Kidney capillary endothelial cell (primary cell): ENCODE measurements around the gene SERPINA12.
A peak's percentile ranks its signal among the peaks of the same experiment; 100 is the strongest.
"Not testable (repeated sequence)": the region's sequence is repeated elsewhere in the genome, so short reads cannot be mapped to it uniquely, and the experiment has no call there.

Experiments
- DNase-seq: peaks from one replicate; pipeline ENCODE4 v3.0.0-alpha.2; 2018; ENCODE audit warnings: low spot score

Gene SERPINA12

GRCh38 chr14:94491511-94491910 is 17.8 kb downstream of the SERPINA12 start:
- DNase-seq: no peak

DNA sequence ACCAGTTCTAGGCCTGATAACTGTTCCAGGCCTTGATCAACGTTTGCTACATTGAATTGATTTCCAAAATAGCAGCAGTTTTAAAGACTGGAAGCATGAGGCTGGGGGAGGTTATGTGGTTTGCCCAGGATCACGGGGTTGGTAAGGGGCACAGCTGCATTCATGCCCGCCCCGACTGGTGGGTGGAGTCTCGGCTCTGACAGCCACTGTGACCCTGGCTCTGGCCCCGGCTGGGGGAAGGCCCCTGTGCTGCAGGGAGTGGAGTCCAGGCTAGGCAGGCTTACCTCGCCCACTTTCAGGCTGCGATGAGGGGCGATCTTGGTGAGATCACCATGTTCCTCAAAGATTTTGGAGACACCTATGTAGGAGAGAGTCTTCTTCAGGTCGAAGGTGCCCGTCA is 19.9 kb downstream of the SERPINA12 start:
- no peak for DNase-seq

DNA sequence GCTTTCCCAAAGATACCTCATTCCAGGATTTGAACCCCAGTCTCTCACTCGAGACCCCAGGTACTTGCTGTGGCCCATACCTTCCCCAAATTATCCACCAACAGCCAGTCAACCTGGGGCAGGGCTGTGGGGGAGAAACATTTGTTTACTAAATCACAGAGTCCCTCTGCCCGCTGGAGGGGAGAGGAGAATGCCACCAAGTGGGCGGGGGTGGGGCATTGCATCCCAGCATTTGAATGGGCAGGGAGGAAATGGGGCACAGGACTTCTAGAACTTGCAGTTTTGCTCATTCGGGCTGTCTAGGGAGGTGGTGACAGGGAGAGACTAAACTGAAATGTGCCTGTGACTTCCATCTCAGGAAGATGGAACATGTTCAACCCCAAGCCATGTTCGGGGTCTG is 22.4 kb downstream of the SERPINA12 start:
- no peak for DNase-seq

DNA sequence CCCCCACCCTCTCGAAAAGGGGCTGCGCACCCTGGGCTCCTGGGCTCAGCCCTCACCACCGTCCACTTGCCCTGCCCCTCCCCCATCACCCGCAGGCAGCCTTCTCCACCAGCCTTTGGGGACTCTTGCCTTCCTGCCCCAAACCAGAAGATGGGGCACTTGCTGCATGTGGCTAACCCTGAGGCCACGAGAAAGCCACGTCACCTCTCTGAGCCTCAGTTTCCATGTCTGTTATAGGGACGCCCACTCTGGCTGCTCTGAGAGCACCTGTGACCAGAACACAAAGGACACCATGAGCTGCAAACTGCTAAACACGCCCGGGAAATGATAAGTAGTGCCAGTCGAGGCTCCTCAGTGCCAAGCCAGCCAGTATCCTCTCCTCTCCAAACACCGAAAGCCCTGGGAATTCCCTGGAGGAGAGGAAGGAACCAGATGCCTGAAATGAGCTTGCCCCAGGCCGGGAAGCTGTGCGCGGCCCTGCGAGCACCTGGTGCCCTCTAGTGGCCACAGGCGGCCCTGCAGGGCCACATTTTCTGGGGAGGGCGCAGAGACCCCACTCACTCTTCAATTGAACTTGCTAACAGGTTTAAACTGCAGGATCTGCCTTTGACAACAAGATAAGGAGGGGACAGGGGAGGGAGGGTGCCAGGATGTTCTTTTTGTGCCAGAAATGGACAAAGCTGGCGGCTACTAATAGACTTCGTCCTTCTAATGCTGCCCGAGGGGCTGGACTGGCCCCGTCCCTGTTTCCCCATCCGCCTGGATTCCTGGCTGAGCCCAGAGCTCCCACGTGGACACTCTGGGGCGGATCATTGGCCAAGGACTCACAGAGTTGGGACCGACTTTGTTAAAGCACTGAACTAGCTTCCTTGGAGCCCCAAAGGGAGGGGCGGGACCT is 23.1 kb downstream of the SERPINA12 start:
- DNase-seq: peak; percentile 36

- DNase-seq: no peak
Measured at GRCh38 chr14:94484481-94484880, 24.8 kb downstream of the SERPINA12 start.

GRCh38 chr14:94483729-94484275 is 25.5 kb downstream of the SERPINA12 start:
- no peak for DNase-seq

DNA sequence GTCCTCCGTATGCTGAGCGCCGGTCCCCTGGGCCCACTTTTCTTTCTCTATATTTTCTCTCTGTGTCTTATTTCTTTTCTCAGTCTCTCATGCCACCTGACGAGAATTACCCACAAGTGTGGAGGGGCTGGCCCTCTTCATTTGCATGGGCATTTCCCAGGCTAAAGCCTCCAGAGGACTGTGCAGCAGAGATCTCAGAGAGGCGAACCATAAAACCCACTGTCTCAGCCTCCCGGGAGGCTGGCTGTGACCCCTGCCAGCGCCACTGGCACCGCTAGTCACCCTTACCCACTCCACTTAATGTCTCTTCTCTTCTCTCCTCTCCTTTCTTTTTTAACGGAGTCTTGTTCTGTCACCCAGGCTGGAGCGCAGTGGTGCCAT is 26.2 kb downstream of the SERPINA12 start:
- no peak for DNase-seq

DNA sequence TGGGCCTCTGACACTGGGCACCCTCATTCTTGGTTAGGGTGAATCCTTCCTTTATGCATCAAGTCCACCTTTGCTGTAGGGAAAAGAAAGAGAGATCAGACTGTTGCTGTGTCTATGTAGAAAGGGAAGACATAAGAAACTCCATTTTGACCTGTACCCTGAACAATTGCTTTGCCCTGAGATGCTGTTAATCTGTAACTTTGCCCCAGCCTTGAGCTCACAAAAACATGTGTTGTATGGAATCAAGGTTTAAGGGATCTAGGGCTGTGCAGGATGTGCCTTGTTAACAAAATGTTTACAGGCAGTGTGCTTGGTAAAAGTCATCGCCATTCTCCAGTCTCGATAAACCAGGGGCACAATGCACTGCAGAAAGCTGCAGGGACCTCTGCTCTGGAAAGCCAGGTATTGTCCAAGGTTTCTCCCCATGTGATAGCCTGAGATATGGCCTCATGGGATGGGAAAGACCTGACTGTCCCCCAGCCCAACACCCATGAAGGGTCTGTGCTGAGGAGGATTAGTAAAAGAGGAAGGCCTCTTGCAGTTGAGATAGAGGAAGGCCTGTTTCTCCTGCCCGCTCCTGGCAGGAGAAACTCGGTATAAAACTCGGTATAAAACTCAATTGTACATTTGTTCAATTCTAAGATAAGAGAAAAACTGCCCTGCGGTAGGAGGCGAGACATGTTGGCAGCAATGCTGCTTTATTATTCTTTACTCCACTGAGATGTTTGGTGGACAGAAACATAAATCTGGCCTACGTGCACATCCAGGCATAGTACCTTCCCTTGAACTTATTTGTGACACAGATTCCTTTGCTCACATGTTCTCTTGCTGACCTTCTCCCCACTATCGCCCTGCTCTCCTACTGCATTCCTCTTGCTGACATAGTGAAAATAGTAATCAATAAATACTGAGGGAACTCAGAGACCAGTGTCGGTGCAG is 26.9 kb downstream of the SERPINA12 start:
- not testable (repeated sequence) for DNase-seq

- DNase-seq: no peak
Measured at GRCh38 chr14:94481468-94482131, 27.7 kb downstream of the SERPINA12 start.

- DNase-seq: no peak
Measured at GRCh38 chr14:94480809-94481208, 28.5 kb downstream of the SERPINA12 start.

GRCh38 chr14:94478420-94478819 is 30.8 kb downstream of the SERPINA12 start:
- DNase-seq: no peak

- DNase-seq: no peak
Measured at GRCh38 chr14:94476023-94476422, 33.2 kb downstream of the SERPINA12 start, which contains the start of gene SERPINA9. Gene SERPINA9, minus strand, starts transcription at chr14:94476197. Its CDS starts 6,357 bp downstream, at chr14:94469840.

DNA sequence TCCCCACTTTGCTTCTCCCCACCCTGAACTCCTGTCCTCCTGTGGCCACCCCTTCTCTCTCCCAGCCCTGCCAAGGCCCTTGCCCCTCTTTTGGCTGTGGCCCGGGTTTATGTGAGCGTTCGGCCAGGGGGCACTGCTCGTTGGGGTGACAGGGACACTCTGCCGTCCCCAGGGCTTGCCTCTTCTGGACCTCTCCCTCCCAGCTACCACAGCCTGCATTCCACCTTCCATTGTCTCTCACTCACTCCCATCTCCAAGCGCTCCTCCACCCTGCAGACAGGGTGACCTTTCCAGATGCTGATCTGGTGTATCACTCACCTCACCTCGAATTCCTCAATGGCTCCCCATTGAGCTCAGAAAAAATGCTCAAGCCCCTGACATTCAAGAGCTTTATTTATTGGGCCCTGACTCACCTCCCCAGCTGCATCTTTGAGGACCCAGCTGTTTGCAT is 34.7 kb downstream of the SERPINA12 start:
- no peak for DNase-seq

DNA sequence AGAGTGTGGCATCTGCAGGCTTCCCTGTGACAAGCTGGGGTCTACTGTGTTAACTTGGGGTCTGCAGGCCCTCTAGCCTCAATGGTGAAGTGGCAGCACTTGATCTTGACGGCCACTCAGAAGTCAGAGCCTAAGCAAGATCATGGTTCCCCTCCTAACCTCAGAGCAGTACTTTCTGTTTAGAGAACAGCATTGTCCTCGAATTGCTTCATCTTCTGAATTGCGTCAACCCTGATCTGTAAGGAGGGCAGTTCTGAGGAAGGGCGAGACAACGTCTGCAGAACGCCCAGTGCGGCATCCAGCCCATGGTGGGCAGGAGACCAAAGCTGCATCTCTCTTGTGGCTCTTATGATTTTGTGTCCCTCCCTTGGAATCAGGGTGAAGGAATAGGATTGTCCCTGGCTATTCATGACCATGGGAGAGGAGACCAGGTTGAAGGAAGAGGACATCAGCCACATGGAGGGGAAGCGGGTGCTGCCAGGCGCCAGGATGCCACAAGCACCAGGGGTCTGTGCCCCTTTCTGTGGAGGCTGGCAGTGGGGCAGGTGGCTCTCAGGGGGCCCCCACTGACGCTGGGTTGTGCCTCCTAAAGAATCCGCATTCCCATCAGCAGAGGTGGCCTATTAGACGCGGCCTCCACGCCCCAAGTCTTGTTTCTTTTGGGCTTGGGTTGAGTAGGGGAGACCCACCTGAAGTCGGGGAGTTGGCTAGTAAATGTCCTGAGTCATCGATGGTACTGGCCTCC is 35.4 kb downstream of the SERPINA12 start:
- no peak for DNase-seq

- DNase-seq: no peak
Measured at GRCh38 chr14:94472842-94473241, 36.4 kb downstream of the SERPINA12 start.

GRCh38 chr14:94471045-94471444 is 38.2 kb downstream of the SERPINA12 start:
- DNase-seq: no peak

GRCh38 chr14:94470311-94470710 is 39.0 kb downstream of the SERPINA12 start:
- DNase-seq: no peak

DNA sequence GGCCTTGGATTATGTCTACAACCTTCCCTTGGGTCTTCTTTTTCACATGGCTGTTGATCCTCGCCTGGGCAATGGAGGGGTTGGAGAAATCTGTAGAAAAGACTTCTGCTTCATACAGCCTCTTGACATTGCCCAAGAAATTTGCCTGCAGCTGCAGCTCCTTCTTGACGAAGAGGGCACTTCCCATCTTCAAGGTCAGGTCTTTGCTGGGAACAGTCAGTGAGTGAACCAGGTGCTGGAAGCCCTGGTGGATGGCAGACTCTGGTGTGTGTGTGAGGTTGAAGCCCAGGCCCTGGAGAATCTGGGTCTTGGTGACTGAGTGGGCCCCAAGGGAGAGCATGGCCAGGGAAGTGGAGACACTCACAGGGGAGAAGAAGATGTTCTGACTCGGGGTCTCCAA is 40.0 kb downstream of the SERPINA12 start:
- no peak for DNase-seq

- no peak for DNase-seq
Measured at GRCh38 chr14:94467728-94468520, 41.3 kb downstream of the SERPINA12 start.

DNA sequence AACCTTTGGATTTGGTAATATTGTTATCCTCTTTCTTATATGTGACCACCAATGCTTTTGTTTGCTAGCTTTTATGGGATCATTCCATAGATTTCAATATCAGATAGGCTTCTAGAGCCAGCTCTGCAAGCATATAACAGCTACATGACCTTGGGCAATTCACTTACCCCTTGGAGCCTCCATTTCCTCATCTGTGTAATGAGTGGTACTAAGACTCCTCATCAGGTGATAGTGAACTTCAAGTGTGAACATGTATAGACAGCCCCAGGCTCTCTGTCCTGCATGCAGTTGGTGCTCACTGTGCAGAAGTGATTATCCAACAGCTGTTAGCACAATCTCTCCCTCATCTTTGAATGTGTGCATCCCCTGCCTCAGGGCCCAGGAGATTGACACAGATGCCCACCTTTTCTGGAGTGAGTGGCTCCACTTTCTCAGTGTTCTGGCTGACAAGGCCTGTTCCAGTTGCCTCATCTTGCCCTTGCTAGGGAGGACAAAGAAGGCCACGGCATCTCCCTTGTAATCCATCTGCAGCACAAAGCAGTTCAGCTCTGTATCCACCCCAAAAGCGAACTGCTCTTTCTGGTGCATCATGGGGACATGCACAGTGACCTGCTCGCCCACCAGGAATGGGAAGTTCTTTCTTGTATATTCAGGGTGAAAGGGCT is 42.4 kb downstream of the SERPINA12 start:
- DNase-seq: no peak
